HFFc6 (cell line): ENCODE results near the gene MRPS16. TPM values are rescaled to one million over a fixed set of nuclear protein-coding genes. Genes with fewer than 3 reads are reported as not detected.

Experiments
- DNase-seq: peaks from one replicate; pipeline ENCODE4 v3.0.0-alpha.2; 2018
- H3K27ac Mint-ChIP-seq: 2 replicates; pipeline ENCODE4 v1.8.0; 2020; ENCODE audit warnings: mild to moderate bottlenecking, mixed read lengths
- H3K27me3 Mint-ChIP-seq: 2 replicates; pipeline ENCODE4 v1.8.0; 2021; ENCODE audit warnings: mild to moderate bottlenecking, moderate library complexity, mixed read lengths; ENCODE audit not compliant: insufficient read depth
- H3K36me3 Mint-ChIP-seq: 2 replicates; pipeline ENCODE4 v1.8.0; 2021; ENCODE audit warnings: low read depth, mixed read lengths
- H3K4me1 Mint-ChIP-seq: 2 replicates; pipeline ENCODE4 v1.8.0; 2020; ENCODE audit warnings: low read depth, mixed read lengths
- H3K4me3 Mint-ChIP-seq: 2 replicates; pipeline ENCODE4 v1.8.0; 2020; ENCODE audit warnings: mild to moderate bottlenecking, moderate library complexity, mixed read lengths
- H3K9me3 Mint-ChIP-seq: 2 replicates; pipeline ENCODE4 v1.8.0; 2020; ENCODE audit warnings: mild to moderate bottlenecking, mixed read lengths
- CTCF ChIP-seq: fragments of 200-600 bp; sonication (generic); IDR thresholded peaks from 2 replicates; pipeline ENCODE4 v1.5.0; 2021; ENCODE audit warnings: antibody characterized with exemption, mild to moderate bottlenecking
- total RNA-seq, 6 experiments: library from RNA; stranded (reverse); fragmentation: NEBNext Ultra II Directional; extraction: Animal tissue kit (Norgen Biotek cat#: 25700); gene quantifications; 2 replicates in 1 of 6; 3 replicates in 5 of 6; pipeline ENCODE4 v1.2.3, GENCODE V29; 2021

MRPS16 gene
- total RNA-seq, 6 experiments from 2014 or later: 100 to 140 (median 116) TPM

DNA sequence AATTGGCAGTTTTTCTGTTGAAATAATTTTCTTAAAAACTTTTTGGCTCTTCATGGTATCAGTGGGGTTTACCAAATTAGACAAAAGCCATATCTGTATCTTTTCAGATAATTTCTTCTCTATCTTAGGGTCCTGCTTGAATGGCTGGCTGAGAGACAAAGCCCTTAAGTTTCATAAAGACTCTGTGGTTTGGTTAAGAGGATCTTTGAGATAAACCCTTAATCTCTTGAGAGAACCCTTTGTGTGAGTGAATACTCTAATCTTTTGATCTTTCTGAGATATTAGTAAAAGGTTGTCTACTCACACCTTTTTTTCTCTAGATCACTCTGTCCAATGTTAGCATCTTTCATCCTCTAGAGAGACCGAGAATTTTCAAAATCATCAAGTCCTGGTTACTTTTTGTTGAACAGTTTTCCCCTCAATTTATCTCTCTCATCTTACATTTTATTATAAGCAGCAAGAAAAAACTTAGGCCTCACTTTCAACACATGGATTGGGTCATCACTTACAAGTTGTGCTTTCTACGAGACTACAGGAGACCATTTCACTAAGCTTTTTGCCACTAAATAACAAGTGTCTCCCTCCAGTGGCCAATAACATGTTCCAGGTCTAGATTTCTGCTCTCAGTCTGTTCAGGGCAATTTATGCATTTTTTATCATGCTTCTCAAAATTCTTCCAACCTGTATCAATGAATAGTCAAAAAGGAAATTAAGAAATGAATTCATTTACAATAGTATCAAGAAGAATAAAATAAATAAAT lies 33.8 kb downstream of the MRPS16 start:
- peaks cover 17% of the 10 kb centered on the region for H3K36me3 Mint-ChIP-seq
- TF ChIP-seq CTCF: peak; percentile 75
- no peaks in the 10 kb centered on the region; the same call in 1 of the 2 replicates for H3K27me3 Mint-ChIP-seq
- H3K4me3 Mint-ChIP-seq: no peak overlapping the region
- DNase-seq: peak; percentile 24
- no peak overlapping the region for H3K27ac Mint-ChIP-seq
- H3K4me1 Mint-ChIP-seq: peaks cover 9% of the 10 kb centered on the region
- H3K9me3 Mint-ChIP-seq: no peaks in the 10 kb centered on the region

GRCh38 chr10:73217628-73218027 lies 34.8 kb downstream of the MRPS16 start:
- no peak for DNase-seq
- peaks cover 9% of the 10 kb centered on the region for H3K4me1 Mint-ChIP-seq
- H3K27me3 Mint-ChIP-seq: no peaks in the 10 kb centered on the region; the same call in 1 of the 2 replicates
- TF ChIP-seq CTCF: no peak
- H3K4me3 Mint-ChIP-seq: no peak overlapping the region
- peaks cover 27% of the 10 kb centered on the region for H3K36me3 Mint-ChIP-seq
- no peaks in the 10 kb centered on the region for H3K9me3 Mint-ChIP-seq
- no peak overlapping the region for H3K27ac Mint-ChIP-seq

DNA sequence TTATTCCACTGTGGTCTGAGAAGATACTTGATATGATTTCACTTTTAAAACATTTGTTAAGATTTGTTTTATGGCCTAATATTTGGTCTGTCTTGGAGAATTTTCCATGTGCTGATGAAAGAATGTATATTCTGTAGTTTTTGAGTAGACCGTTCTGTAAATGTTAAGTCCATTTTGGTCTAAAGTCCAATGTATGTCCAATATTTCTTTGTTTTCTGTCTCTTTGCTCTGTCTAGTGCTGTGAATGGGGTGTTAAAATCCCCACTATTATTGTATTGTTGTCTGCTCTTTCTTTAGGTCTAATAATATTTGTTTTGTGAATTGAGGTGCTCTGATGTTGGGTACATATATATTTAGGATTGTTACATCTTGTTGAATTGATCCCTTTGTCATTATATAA lies 36.7 kb downstream of the MRPS16 start:
- Mint-ChIP-seq H3K4me1 (peaks cover 9% of the 10 kb centered on the region), H3K27me3 (no peaks in the 10 kb centered on the region; the same call in 1 of the 2 replicates), H3K4me3 (no peak overlapping the region), H3K9me3 (no peaks in the 10 kb centered on the region), H3K27ac (no peak overlapping the region), H3K36me3 (peaks cover 29% of the 10 kb centered on the region)
- DNase-seq: no peak
- no peak for TF ChIP-seq CTCF

- Mint-ChIP-seq H3K36me3 (peaks cover 27% of the 10 kb centered on the region), H3K9me3 (no peaks in the 10 kb centered on the region), H3K4me3 (no peak overlapping the region), H3K4me1 (peaks cover 10% of the 10 kb centered on the region), H3K27me3 (no peaks in the 10 kb centered on the region), H3K27ac (no peak overlapping the region)
- no peak for DNase-seq
- TF ChIP-seq CTCF: no peak
Observed at GRCh38 chr10:73211106-73211811, 41.2 kb downstream of the MRPS16 start.

GRCh38 chr10:73210395-73211105 lies 41.9 kb downstream of the MRPS16 start:
- Mint-ChIP-seq H3K36me3 (peaks cover 30% of the 10 kb centered on the region), H3K27me3 (no peaks in the 10 kb centered on the region), H3K4me3 (no peak overlapping the region), H3K9me3 (peaks cover 7% of the 10 kb centered on the region), H3K27ac (no peak overlapping the region), H3K4me1 (peaks cover 10% of the 10 kb centered on the region)
- no peak for TF ChIP-seq CTCF
- no peak for DNase-seq
